SH-SY5Y (cell line): ENCODE measurements around the gene MYH13.

Experiments used
- GATA2 ChIP-seq: IDR thresholded peaks from 2 replicates; pipeline ENCODE4 v1.6.1; 2011; ENCODE audit warnings: mild to moderate bottlenecking, low read depth, low read length
- GATA3 ChIP-seq: IDR thresholded peaks from 2 replicates; pipeline ENCODE4 v1.6.1; 2011; ENCODE audit warnings: low read depth, mild to moderate bottlenecking, low read length, moderate library complexity

DNA sequence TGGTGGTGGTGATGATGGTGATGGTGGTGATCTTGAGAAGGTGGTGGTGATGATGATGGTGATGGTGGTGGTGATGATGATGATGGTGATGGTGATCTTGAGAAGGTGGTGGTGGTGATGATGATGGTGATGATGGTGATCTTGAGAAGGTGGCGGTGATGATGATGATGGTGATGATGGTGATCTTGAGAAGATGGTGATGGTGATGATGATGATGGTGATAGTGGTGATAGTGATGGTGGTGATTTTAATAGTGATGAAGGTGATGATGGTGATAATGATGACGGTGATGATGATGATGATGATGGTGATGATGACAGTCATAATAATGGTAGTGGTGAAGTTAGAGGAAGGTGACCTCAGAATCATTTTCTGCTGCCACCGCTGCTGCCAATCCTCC lies 75.1 kb downstream of the MYH13 start:
- no peak for TF ChIP-seq GATA3
- no peak for TF ChIP-seq GATA2
